ENCODE measurements around the gene AGPAT1.

Gene AGPAT1

GRCh38 chr6:32208996-32209395 is 33.1 kb upstream of the AGPAT1 start:
- no peak overlapping the region for H3K4me3 ChIP-seq (ENCODE audit: insufficient read length, low read depth)
- H3K36me3 ChIP-seq (ENCODE audit: insufficient read depth, insufficient read length, low read length) = no peaks in the 10 kb centered on the region
- no peak for TF ChIP-seq ZNF274 (IDR thresholded peaks at IDR 0.05; ENCODE audit: low read depth, low read length)
- no peak for TF ChIP-seq YY1 (IDR thresholded peaks at IDR 0.05; ENCODE audit: insufficient read depth, insufficient read length)
- TF ChIP-seq SUZ12 (IDR thresholded peaks at IDR 0.05; ENCODE audit: extremely low read depth, insufficient read depth, insufficient read length) = no peak
- no peak overlapping the region for H3K9ac ChIP-seq (ENCODE audit: insufficient read length, low read depth)
- no peaks in the 10 kb centered on the region for H3K9me3 ChIP-seq (ENCODE audit: insufficient read depth, low read length)
- peaks cover 4% of the 10 kb centered on the region for H3K4me1 ChIP-seq (ENCODE audit: insufficient read depth, insufficient read length)
- DNase-seq (ENCODE audit: low read depth, low spot score) = no peak
- no peaks in the 10 kb centered on the region for H3K27me3 ChIP-seq (ENCODE audit: insufficient read depth, insufficient read length)

- DNase-seq (ENCODE audit: low read depth, low spot score) = no peak
- Histone ChIP-seq H3K9me3 (ENCODE audit: insufficient read depth, low read length) (no peaks in the 10 kb centered on the region), H3K9ac (ENCODE audit: insufficient read length, low read depth) (no peak overlapping the region), H3K4me1 (ENCODE audit: insufficient read depth, insufficient read length) (peaks cover 6% of the 10 kb centered on the region), H3K27me3 (ENCODE audit: insufficient read depth, insufficient read length) (no peaks in the 10 kb centered on the region), H3K4me3 (ENCODE audit: insufficient read length, low read depth) (no peak overlapping the region), H3K36me3 (ENCODE audit: insufficient read depth, insufficient read length, low read length) (no peaks in the 10 kb centered on the region)
- no peak for TF ChIP-seq ZNF274 (IDR thresholded peaks at IDR 0.05; ENCODE audit: low read depth, low read length)
- no peak for TF ChIP-seq SUZ12 (IDR thresholded peaks at IDR 0.05; ENCODE audit: extremely low read depth, insufficient read depth, insufficient read length)
- TF ChIP-seq YY1 (IDR thresholded peaks at IDR 0.05; ENCODE audit: insufficient read depth, insufficient read length) = no peak
Measured at GRCh38 chr6:32204268-32204715, 28.4 kb upstream of the AGPAT1 start.

DNA sequence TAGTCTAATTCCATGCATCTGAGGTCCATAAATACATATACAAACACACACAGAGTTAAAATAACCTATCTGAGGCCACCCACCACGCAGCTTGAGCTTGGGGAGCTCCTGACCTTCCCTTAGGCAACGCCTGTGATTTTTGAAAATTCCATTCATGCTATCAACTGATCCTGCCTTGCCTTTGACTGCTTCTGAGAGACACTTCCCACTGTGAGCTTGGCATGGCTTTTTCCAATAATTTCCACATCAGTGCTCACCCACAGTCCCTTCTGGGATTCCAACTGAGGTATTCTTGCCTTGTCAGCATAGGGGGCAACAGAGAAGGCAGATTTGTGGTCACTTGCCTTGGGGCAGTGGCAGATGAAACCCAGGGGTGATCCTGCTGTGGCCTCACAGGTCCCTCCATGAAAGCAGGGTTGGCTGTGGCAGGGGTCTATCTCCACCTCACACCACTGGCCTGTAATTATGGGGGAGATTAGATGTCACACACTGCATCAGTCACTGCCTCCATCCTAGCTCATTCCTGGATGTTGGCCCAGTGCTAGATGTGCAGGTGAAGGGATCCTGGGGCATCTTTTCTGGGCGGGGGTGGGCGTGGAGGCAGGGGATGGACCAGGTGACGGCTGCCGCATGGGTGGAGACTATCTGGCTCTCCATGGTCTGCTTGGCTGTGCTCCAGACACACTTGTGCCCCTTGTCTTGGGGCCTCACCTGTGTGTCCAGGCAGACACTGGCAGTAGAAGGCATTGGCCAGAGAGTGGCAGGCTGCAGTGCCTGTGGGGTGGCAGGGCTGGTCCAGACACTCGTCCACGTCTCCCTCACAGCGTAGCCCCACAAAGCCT is 27.8 kb upstream of the AGPAT1 start:
- no peak for DNase-seq (ENCODE audit: low read depth, low spot score)
- Histone ChIP-seq H3K4me1 (ENCODE audit: insufficient read depth, insufficient read length) (peaks cover 6% of the 10 kb centered on the region), H3K9me3 (ENCODE audit: insufficient read depth, low read length) (no peaks in the 10 kb centered on the region), H3K4me3 (ENCODE audit: insufficient read length, low read depth) (no peak overlapping the region), H3K36me3 (ENCODE audit: insufficient read depth, insufficient read length, low read length) (no peaks in the 10 kb centered on the region), H3K9ac (ENCODE audit: insufficient read length, low read depth) (no peak overlapping the region), H3K27me3 (ENCODE audit: insufficient read depth, insufficient read length) (no peaks in the 10 kb centered on the region)
- no peak for TF ChIP-seq ZNF274 (IDR thresholded peaks at IDR 0.05; ENCODE audit: low read depth, low read length)
- no peak for TF ChIP-seq SUZ12 (IDR thresholded peaks at IDR 0.05; ENCODE audit: extremely low read depth, insufficient read depth, insufficient read length)
- TF ChIP-seq YY1 (IDR thresholded peaks at IDR 0.05; ENCODE audit: insufficient read depth, insufficient read length) = no peak

DNA sequence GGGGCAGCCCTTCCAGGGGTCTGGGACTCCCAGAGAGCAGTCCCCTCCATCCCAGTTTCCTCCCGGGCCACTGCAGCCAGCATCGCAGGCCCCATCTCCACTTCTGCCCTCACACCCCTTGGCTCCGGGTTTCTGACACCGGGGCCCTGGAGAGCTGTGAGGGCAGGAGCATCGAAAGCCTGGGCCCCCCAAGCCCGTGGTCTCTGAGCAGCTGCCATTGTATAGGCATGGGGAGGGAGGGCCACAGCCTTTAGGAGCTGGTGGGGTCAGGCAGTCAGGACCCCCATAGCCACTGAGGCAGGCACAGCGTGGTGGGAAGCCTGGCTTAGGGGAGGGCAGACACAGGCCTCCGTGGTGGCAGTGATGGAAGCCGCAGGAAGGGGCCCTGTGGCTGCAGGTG is 26.3 kb upstream of the AGPAT1 start:
- H3K4me3 ChIP-seq (ENCODE audit: insufficient read length, low read depth) = no peak overlapping the region
- H3K4me1 ChIP-seq (ENCODE audit: insufficient read depth, insufficient read length) = peaks cover 10% of the 10 kb centered on the region
- H3K9ac ChIP-seq (ENCODE audit: insufficient read length, low read depth) = no peak overlapping the region
- H3K27me3 ChIP-seq (ENCODE audit: insufficient read depth, insufficient read length) = no peaks in the 10 kb centered on the region
- H3K9me3 ChIP-seq (ENCODE audit: insufficient read depth, low read length) = no peaks in the 10 kb centered on the region
- no peak for TF ChIP-seq SUZ12 (IDR thresholded peaks at IDR 0.05; ENCODE audit: extremely low read depth, insufficient read depth, insufficient read length)
- no peak for TF ChIP-seq YY1 (IDR thresholded peaks at IDR 0.05; ENCODE audit: insufficient read depth, insufficient read length)
- TF ChIP-seq ZNF274 (IDR thresholded peaks at IDR 0.05; ENCODE audit: low read depth, low read length) = no peak
- no peaks in the 10 kb centered on the region for H3K36me3 ChIP-seq (ENCODE audit: insufficient read depth, insufficient read length, low read length)
- DNase-seq (ENCODE audit: low read depth, low spot score) = no peak

GRCh38 chr6:32200711-32201475 is 25.0 kb upstream of the AGPAT1 start:
- Histone ChIP-seq H3K9ac (ENCODE audit: insufficient read length, low read depth) (no peak overlapping the region), H3K4me3 (ENCODE audit: insufficient read length, low read depth) (no peak overlapping the region)
- TF ChIP-seq ZNF274 (IDR thresholded peaks at IDR 0.05; ENCODE audit: low read depth, low read length) (no peak), YY1 (IDR thresholded peaks at IDR 0.05; ENCODE audit: insufficient read depth, insufficient read length) (no peak), SUZ12 (IDR thresholded peaks at IDR 0.05; ENCODE audit: extremely low read depth, insufficient read depth, insufficient read length) (no peak)

DNA sequence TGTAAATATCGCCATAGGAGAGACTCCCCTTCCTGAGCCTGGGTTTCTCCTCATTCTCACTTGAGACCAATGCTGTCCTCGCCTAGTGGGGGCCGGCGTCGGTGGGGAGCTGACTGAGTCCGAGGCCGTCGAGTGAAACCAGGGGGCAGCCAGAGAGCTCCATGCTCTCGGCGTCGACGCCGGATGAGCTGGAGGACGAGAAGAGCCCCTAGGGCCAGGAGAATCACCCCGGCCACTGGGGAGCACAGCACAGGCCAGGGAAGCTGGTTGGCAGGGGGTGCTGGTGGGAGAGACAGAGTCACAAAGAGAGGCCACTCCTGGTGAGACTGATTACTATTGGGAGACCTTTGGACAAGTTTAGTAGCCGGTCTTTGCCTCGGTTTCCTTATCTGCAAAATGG is 23.0 kb upstream of the AGPAT1 start:
- no peak overlapping the region for H3K4me3 ChIP-seq (ENCODE audit: insufficient read length, low read depth)
- no peaks in the 10 kb centered on the region for H3K9me3 ChIP-seq (ENCODE audit: insufficient read depth, low read length)
- peaks cover 12% of the 10 kb centered on the region for H3K4me1 ChIP-seq (ENCODE audit: insufficient read depth, insufficient read length)
- H3K9ac ChIP-seq (ENCODE audit: insufficient read length, low read depth) = no peak overlapping the region
- DNase-seq (ENCODE audit: low read depth, low spot score) = no peak
- no peak for TF ChIP-seq SUZ12 (IDR thresholded peaks at IDR 0.05; ENCODE audit: extremely low read depth, insufficient read depth, insufficient read length)
- no peak for TF ChIP-seq ZNF274 (IDR thresholded peaks at IDR 0.05; ENCODE audit: low read depth, low read length)
- TF ChIP-seq YY1 (IDR thresholded peaks at IDR 0.05; ENCODE audit: insufficient read depth, insufficient read length) = no peak
- no peaks in the 10 kb centered on the region for H3K36me3 ChIP-seq (ENCODE audit: insufficient read depth, insufficient read length, low read length)
- H3K27me3 ChIP-seq (ENCODE audit: insufficient read depth, insufficient read length) = no peaks in the 10 kb centered on the region

More at GRCh38 chr6:32200711-32201475, 25.0 kb upstream of the AGPAT1 start:
- DNase-seq (ENCODE audit: low read depth, low spot score) = no peak
- Histone ChIP-seq H3K36me3 (ENCODE audit: insufficient read depth, insufficient read length, low read length) (no peaks in the 10 kb centered on the region), H3K9me3 (ENCODE audit: insufficient read depth, low read length) (no peaks in the 10 kb centered on the region), H3K4me1 (ENCODE audit: insufficient read depth, insufficient read length) (peaks cover 17% of the 10 kb centered on the region), H3K27me3 (ENCODE audit: insufficient read depth, insufficient read length) (no peaks in the 10 kb centered on the region)

DNA sequence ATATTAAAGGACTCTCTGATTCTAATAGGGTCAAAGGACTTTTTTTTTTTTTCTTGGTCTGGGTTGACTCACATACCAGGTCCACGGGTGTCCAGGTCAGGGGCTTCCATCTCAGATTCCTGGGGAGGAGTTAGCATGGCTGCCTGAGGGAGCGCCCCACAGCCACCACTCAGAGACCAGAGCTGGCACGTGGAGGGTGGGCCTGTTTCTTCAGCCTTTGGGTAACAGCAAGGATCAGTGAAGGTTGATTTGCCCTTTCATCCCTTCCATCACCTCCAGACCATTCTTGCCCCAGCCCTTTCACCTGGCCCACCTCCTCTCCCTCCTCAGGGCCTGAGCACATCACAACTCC is 22.4 kb upstream of the AGPAT1 start:
- DNase-seq (ENCODE audit: low read depth, low spot score) = no peak
- H3K4me1 ChIP-seq (ENCODE audit: insufficient read depth, insufficient read length) = peaks cover 11% of the 10 kb centered on the region
- no peaks in the 10 kb centered on the region for H3K36me3 ChIP-seq (ENCODE audit: insufficient read depth, insufficient read length, low read length)

More for the DNA sequence above, 22.4 kb upstream of the AGPAT1 start:
- Histone ChIP-seq H3K27me3 (ENCODE audit: insufficient read depth, insufficient read length) (no peaks in the 10 kb centered on the region), H3K9ac (ENCODE audit: insufficient read length, low read depth) (no peak overlapping the region), H3K4me3 (ENCODE audit: insufficient read length, low read depth) (no peak overlapping the region), H3K9me3 (ENCODE audit: insufficient read depth, low read length) (no peaks in the 10 kb centered on the region)
- no peak for TF ChIP-seq YY1 (IDR thresholded peaks at IDR 0.05; ENCODE audit: insufficient read depth, insufficient read length)
